A673 (cell line): ENCODE measurements around the gene ACOX3. TPM values are rescaled to one million over a fixed set of nuclear protein-coding genes. Genes with fewer than 3 reads are reported as not detected.

ENCODE experiments used
- BruUV-seq: library from RNA; stranded (reverse); fragments of 400-500 nt; replicated peaks from 2 replicates; lab custom pipeline; 2021; lab: Mats Ljungman, UMichigan
- CTCF ChIA-PET: fragments of 300-600 bp; sonication (Branson Sonifier 250); formaldehyde crosslinking; loops from one replicate; lab custom pipeline; 2022; ENCODE audit warnings: antibody characterized with exemption; lab: Charles Lee
- POLR2A ChIA-PET: fragments of 300-600 bp; sonication (Branson Sonifier 250); formaldehyde crosslinking; loops from one replicate; lab custom pipeline; 2022; ENCODE audit warnings: antibody characterized with exemption; ENCODE audit not compliant: low non-redundant PET; lab: Charles Lee
- DNase-seq: peaks from one replicate; pipeline ENCODE4 v3.0.0-alpha.2; 2015; ENCODE audit warnings: low spot score
- H3K27ac ChIP-seq: fragments of 200-600 bp; sonication (generic); 2 replicates; pipeline ENCODE4 v1.5.1; 2016; ENCODE audit warnings: mixed run types, low read depth, mild to moderate bottlenecking, mixed read lengths, antibody characterized with exemption, low read length; ENCODE audit not compliant: poor library complexity, severe bottlenecking
- H3K27me3 ChIP-seq: fragments of 200-600 bp; sonication (generic); replicated peaks from 2 replicates; pipeline ENCODE4 v1.6.1; 2017; ENCODE audit warnings: mixed run types, low read depth, mild to moderate bottlenecking, mixed read lengths, antibody characterized with exemption, low read length; ENCODE audit not compliant: insufficient read depth, poor library complexity
- H3K36me3 ChIP-seq: fragments of 200-600 bp; sonication (generic); 2 replicates; pipeline ENCODE4 v1.6.1; 2016; ENCODE audit warnings: mixed run types, mild to moderate bottlenecking, mixed read lengths, antibody characterized with exemption, low read length; ENCODE audit not compliant: insufficient read depth, poor library complexity, severe bottlenecking
- H3K4me1 ChIP-seq: fragments of 200-600 bp; sonication (generic); 2 replicates; pipeline ENCODE4 v1.6.1; 2017; ENCODE audit warnings: mixed run types, mild to moderate bottlenecking, mixed read lengths, antibody characterized with exemption, low read length; ENCODE audit not compliant: insufficient read depth, poor library complexity, severe bottlenecking
- H3K4me3 ChIP-seq: fragments of 200-600 bp; sonication (generic); 2 replicates; pipeline ENCODE4 v1.5.1; 2016; ENCODE audit warnings: low read depth, mixed run types, mild to moderate bottlenecking, mixed read lengths, low read length; ENCODE audit not compliant: poor library complexity, severe bottlenecking
- H3K9me3 ChIP-seq: fragments of 200-600 bp; sonication (generic); 2 replicates; pipeline ENCODE4 v1.6.1; 2016; ENCODE audit warnings: mixed run types, low read depth, mild to moderate bottlenecking, mixed read lengths, antibody characterized with exemption, low read length; ENCODE audit not compliant: poor library complexity, severe bottlenecking
- EZH2 ChIP-seq: fragments of 200-600 bp; sonication (generic); IDR thresholded peaks from 2 replicates; pipeline ENCODE4 v1.6.1; 2017; ENCODE audit warnings: borderline replicate concordance, low read depth, mild to moderate bottlenecking, mixed read lengths, antibody characterized with exemption, low read length; ENCODE audit not compliant: poor library complexity, severe bottlenecking
- intact Hi-C: fragments of 100-400 bp; cut with micrococcal nuclease; formaldehyde crosslinking; loops from one replicate; pipeline ENCODE4 v1.10.0; 2022; ENCODE audit not compliant: unreplicated experiment
- total RNA-seq: library from RNA; stranded (reverse); gene quantifications from 2 replicates; pipeline ENCODE4 v1.2.3, GENCODE V29; 2021
- TF ChIP-seq, protein P1 (sequence below): fragments of 300-800, 200-600 bp; sonication (generic); conservative IDR thresholded peaks from 2 replicates; pipeline ENCODE4 v1.5.1; 2017; ENCODE audit warnings: low read depth, mild to moderate bottlenecking, antibody characterized with exemption, low read length, moderate library complexity, mixed read lengths

ACOX3 gene
- total RNA-seq, 1 experiment from 2014 or later: 14.3 TPM

DNA sequence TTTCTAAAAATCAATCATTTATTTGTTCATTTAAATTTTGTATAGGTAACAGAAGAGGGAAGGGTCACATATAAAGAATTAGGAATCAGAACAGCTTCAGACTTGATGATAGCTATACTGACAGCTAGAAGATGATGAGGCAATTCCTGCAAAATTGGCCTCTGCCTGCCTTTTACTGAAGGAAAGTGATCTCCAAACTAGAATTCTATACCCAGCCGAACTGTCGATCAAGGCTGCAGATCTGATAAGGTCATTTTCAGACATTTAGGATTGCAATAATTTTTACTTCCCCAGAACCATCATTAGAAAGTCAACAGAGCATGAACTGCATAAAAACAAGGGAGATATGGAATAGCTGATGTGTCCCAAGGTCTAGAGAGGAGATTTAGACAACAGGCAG lies 104.7 kb downstream of the ACOX3 start:
- DNase-seq: no peak
- Histone ChIP-seq H3K27me3 (no peaks in the 10 kb centered on the region), H3K9me3 (no peaks in the 10 kb centered on the region), H3K4me1 (no peaks in the 10 kb centered on the region), H3K4me3 (no peak overlapping the region), H3K36me3 (no peaks in the 10 kb centered on the region), H3K27ac (no peak overlapping the region)
- no TSS peak for BruUV-seq
- intact Hi-C loops: no loop called here
- ChIA-PET POLR2A (no interaction called here), CTCF (no interaction called here)
- TF ChIP-seq, protein P1, sequence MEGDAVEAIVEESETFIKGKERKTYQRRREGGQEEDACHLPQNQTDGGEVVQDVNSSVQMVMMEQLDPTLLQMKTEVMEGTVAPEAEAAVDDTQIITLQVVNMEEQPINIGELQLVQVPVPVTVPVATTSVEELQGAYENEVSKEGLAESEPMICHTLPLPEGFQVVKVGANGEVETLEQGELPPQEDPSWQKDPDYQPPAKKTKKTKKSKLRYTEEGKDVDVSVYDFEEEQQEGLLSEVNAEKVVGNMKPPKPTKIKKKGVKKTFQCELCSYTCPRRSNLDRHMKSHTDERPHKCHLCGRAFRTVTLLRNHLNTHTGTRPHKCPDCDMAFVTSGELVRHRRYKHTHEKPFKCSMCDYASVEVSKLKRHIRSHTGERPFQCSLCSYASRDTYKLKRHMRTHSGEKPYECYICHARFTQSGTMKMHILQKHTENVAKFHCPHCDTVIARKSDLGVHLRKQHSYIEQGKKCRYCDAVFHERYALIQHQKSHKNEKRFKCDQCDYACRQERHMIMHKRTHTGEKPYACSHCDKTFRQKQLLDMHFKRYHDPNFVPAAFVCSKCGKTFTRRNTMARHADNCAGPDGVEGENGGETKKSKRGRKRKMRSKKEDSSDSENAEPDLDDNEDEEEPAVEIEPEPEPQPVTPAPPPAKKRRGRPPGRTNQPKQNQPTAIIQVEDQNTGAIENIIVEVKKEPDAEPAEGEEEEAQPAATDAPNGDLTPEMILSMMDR: no peak
- TF ChIP-seq EZH2: no peak

DNA sequence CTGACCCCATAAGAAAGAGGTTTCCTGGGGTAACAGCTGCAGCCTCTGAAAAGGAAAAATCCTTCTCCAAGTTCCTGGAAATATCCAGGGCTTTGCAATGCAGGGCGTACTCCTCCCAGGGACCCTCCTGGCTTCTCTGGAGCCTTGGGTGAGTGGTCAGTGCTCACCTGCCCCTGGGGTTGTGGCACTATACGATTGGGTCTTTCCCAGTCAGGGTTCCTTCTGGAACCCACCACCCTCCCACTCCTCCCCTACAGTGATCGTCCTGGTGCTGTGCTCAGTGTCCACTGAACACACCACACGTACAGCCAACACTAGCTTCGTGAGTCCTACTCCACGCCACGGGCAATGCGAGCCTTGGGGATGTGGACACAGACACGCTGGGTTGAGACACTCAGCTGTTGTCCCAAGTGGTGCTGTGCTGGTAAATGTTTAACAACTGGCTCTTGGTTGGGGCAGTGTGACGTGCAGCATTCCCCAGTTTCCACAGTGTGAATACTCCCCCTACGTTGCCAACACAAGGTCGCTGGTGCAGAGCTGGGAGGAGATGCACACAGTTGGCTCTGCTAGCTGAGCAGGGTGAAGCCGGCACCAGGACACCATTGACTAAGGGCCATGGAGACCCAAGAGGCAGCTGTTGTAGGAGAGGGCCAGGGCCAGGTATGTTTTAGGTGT lies 105.6 kb downstream of the ACOX3 start:
- intact Hi-C loops: no loop called here
- DNase-seq: no peak
- TF ChIP-seq EZH2: no peak
- TF ChIP-seq, protein P1: no peak
- no TSS peak for BruUV-seq
- no peak overlapping the region for H3K4me3 ChIP-seq
- ChIA-PET CTCF (interaction anchor here (0.9 kb wide), 1 partner anchor 10 kb away, joined by 3 read pairs; no protein-coding TSS in a partner anchor), POLR2A (no interaction called here)
- H3K9me3 ChIP-seq: no peaks in the 10 kb centered on the region
- no peaks in the 10 kb centered on the region for H3K4me1 ChIP-seq
- no peaks in the 10 kb centered on the region for H3K36me3 ChIP-seq
- H3K27ac ChIP-seq: no peak overlapping the region
- H3K27me3 ChIP-seq: no peaks in the 10 kb centered on the region

DNA sequence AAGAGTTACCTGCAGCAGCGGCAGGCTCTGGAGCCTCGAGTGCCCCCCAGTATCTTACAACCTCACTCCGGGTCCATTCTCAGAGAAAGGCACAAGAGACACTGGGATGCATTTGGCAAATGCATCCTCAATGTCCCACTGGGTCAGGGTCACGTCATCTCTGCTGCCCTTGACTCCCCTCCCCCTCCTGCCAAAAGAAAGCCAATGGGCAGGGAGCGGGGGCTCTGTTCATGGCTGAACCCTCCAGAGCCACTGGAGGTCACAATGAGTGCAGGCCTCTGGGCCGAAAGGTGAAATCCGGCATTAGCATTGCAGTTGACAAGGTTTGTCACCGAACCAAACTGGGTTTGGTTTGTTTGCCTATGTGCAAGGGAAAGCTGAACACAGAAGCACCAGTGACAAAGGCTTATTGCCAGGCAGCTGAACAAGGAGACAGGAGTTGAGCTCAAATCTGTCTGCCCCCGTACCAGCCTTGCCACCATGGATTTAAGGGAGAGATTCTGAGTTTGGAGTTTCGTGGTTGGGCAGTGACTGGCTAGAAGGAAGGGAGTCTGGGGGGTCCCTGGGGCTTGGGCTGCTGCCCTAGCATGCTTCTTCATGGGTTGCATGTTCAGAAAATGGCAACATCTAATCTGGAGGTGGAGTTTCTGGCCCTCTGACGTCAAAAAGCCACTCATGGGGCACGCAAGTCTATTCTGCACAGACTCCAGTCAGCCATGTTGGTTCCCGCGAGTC lies 106.6 kb downstream of the ACOX3 start:
- DNase-seq: no peak

More for the DNA sequence above, 106.6 kb downstream of the ACOX3 start:
- intact Hi-C loops: no loop called here
- Histone ChIP-seq H3K9me3 (no peaks in the 10 kb centered on the region), H3K27me3 (no peaks in the 10 kb centered on the region), H3K36me3 (no peaks in the 10 kb centered on the region), H3K4me3 (no peak overlapping the region), H3K4me1 (no peaks in the 10 kb centered on the region), H3K27ac (no peak overlapping the region)
- TF ChIP-seq EZH2: no peak
- TF ChIP-seq, protein P1: no peak
- no TSS peak for BruUV-seq
- CTCF ChIA-PET: no interaction called here
- POLR2A ChIA-PET: no interaction called here
